NCI-H345 treated with DMSO at 0.1 percent for 48 hours (cell line): ENCODE data around the gene CNTNAP3B.
"Not testable (repeated sequence)": the region's sequence is repeated elsewhere in the genome, so short reads cannot be mapped to it uniquely, and the experiment has no call there.

Source experiments
- DNase-seq: peaks from one replicate; lab custom pipeline; 2025; ENCODE audit not compliant: unreplicated experiment; lab: John Stamatoyannopoulos, UW

The CNTNAP3B gene

DNA sequence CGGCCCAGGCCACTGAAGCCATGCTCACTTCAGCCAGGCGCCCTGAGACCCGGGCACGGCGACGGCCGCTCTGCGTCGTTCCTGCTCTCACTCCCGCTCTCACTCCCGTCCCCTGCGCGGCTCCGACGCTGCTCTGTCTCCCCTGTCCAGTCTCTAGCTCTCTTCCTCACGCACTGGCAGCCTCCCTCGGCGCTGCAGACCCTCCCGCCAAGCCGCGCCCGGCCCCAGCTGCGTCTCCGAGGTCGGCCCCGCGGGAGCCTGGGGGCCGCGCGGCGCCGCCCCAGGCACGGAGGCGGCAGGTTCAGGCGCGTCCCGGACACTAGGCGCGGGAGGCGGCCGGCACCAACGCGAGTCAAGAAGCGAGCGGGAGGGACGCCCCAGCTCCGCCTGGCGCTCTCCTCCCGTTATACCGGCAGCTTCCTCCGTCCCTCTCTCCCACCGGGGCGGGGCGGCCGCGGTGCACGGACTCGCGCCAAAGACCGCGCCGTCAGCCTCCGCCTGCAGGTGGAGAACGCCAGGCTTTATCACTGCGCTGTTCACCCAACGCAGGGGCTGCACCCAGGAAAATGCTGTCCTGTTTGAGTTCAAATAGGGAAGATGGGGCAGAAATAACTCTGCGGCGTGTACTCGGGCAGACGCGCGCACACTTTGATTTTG is at the start of gene CNTNAP3B:
Gene CNTNAP3B, minus strand, starts transcription at position 354 of the 657 bp plus-strand sequence. Its CDS starts 332 bp downstream, at position 22.
- DNase-seq, result not testable (repeated sequence)

DNA sequence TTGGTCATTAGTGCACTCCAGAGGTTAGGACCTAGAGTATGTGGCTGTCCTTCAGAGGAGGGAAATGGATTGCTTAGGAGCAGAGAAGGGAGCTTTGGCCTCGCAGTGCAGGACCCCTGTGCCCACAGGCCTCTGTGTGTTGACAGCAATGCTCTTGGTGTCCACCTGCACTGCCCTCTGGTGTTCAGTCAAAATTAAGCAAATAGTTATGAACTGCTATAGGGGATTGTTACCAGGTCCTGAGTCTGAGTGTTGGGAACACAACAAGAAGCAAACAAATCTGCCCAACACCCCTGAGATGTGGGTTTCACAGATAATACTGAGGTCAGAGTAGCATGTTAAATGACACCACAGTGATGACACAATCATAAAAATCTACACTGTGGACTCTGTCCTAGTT is 31.1 kb upstream of the CNTNAP3B start:
- not testable (repeated sequence) for DNase-seq

DNA sequence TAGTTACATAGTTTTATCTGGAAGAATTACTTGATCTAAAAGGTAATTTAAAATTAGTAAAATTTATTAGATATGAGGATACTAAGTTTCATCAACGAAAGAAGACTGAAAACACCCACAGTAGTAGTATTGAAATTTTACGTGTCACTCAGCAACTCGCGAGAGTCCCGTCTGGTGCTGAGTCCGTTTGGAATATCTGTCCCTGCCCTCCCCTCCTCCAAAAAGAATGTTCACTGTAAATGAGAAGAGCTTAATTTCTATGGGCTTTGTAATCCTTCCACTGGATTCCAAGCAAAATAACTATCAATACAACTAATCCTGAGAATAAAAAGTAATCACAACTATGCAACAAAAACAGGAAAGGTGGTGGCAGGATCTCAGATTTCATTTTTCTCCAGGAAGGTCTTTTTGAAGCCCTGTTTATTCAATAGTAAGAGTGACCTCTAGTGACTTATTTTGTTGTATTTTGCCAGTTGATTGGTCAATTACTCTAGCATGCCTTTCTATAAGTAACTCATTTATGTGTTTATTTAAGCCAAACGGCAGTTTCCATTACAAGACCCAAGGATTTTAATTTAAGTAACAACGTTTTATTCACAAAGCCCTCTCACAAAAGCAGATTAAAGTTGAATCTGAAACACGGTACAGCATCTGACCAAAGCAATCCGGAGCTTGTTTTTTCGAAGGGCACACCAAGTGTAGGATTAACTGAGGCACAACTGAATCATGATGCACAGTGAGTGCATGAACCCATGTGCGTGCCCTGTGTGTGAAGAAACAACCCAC is 2.0 kb downstream of the CNTNAP3B start:
- DNase-seq, result not testable (repeated sequence)

DNA sequence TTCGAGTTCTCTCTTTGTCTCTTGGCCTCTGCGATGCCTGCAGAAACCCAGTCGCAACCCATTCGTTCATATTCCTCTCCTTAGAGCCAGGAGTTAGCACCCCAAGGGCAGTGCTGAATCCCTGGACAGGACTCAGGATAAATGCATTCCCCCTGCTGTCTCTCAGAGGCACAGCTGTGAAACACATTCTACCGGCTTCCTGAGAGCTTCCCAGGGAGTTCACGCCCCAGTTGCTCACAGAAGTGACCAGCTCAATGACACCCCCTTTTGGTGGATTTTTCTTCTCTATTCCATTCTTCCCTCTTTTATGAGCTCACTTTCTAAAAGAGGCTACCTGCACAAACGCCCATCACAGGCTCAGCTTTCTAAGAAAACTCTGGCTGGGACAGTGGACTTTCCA is 8.2 kb downstream of the CNTNAP3B start:
- DNase-seq, result not testable (repeated sequence)

DNA sequence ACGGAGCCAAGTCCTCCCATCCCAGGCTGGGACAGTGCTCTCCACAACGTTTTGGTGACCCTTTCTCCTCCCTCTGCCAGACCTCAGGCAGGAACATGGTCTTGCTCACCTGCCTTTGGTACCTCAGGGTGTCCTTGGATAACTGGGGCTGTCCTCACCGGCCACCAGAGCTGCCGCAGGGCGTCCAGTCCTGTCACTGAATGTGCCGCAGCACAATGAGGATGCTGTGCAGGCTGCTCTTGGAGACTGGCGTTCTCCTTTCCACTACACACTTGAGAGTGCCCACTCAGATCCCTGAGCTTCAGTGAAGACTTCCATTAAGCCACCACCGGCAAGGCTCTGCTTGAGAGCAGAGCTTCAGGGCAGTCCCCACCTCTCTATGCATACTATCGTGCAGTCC is 33.3 kb downstream of the CNTNAP3B start:
- DNase-seq, result not testable (repeated sequence)

DNA sequence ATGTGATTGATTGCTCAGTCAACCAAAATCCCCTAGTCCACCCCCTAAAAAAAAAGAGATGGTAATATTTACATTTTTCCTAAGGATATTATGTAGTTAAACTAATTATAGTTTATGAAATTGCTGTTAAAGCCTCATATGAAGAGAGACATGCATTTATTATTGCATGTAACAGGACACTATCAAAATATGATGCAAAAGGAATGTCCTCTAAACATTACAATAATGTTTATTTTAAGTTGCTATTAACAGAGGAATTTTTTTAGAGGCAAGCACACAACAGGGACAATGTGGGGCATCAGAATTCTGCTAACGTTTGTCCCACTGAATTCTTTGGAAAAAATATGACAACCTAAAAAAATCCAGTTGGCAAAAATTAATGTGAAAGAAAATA is 44.7 kb downstream of the CNTNAP3B start:
- DNase-seq, result not testable (repeated sequence)

DNA sequence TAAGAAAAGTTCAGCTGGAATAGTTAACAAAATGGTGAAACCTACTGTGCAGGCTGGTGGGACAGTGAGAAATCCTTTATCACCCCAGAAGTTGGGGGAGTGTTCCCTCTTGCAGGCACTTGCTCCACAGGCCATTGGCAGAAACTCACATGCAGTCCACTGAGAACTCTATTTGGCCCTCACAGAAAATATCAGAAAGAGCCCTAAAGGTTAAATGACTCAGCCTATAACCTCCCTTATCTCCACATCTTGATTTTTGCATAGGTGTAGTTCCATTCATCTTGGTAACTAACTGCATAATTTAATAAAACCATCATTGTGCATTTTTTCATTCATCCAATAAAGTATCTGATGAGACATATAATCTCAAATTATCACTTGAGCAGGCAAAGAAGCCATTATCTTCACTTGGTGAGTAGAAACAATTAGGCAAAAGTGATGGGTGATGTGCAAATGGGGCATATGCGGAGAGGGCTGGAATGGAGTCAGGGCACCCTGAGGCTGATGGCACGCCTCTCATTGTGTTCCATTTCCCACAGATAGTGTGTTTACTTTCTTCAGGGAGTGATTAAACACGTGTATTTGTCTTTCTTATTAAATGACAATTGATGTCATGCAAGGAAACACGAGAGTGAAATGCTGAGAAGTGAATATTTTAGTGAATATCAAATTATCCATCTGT is 45.2 kb downstream of the CNTNAP3B start:
- not testable (repeated sequence) for DNase-seq

DNA sequence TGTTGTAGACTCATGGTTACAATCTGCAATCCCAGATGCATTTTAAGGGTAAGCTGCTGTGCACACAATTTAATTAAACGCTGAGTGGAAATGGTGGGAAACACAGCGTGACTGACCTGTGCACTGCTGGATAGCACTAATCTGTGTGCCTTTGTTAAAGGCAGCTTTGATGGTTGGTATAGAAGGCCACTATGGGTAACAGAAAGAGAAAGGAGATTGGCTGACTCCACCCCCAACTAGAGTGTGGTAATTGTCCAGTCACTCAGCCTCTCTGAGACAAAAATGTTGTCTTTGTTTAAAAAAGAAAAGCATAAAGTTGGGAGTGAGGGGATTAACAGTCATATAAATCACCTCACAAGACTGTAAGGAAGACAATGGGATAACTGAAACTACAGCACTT is 48.9 kb downstream of the CNTNAP3B start:
- DNase-seq, result not testable (repeated sequence)

DNA sequence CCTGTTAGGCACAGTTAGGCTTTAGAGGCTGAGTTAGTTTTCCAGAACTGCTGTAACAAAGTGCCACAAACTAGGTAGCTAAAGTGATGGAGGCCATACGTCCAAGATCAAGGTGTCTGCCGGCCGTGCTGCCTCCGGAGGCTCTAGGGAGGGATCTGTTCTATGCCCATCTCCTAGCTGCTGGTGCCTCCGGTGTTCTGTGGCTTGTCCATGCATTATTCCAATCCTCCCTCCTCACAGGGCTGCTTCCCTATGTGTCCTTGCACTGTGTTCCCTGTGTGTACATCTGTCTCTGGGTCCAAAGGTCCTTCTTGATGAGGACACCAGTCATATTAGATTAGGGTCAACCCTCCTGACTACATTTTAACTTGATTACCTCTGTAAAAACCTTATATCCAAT is 54.4 kb downstream of the CNTNAP3B start:
- not testable (repeated sequence) for DNase-seq

DNA sequence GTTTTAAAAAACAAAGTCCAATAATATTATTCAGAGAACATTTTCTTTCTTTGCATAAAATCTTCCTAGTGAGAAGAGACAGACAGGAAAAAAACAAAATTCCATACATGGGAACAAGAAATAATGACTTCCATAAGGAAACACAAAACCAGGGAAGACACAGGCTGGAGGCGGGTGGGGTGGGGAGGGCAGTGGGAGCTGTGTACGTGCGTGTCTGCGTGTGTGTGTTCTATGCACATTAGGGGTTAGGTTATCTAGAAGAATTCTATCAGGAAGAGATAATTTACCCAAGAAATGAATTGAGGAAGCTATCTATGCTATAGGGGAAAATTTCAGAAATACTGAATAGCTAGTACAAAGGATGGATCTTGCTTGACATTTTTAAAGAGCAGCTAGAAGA is 58.2 kb downstream of the CNTNAP3B start:
- not testable (repeated sequence) for DNase-seq

DNA sequence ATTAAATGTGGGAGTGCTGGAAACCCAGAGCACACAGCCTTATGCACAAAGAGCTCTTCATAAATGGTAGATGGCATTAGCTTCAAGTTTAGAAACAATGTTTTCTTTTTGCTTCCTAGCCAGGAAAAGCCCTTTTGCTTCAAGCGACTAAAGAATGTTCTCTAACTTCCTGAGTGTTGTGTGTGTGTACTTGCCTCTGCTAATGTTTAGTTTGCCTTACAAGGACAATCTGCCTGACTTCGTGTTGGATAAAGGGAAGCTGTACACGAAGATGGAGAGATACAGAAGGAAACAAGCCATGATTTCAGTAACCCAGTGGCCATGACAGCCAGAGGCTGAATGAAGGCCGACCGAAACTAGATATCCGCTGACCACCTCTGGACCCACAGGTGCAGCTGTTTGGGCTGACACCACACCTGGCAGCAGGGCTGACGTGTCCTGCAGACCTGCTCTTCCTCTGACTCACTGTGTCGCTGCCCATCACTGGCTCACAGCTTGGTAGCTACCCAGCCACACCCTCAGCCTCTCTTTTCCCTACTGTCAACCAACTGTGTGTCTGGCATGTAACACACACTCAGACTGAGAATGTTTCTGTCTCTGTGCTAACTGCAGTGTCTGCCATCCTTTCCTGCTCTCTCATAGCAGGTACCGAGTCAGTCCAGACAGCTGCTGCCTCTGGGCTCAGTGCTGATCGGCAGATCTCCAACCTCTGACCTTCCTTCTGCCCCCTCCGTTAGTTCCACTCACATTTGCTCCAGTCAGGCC is 59.0 kb downstream of the CNTNAP3B start:
- not testable (repeated sequence) for DNase-seq

DNA sequence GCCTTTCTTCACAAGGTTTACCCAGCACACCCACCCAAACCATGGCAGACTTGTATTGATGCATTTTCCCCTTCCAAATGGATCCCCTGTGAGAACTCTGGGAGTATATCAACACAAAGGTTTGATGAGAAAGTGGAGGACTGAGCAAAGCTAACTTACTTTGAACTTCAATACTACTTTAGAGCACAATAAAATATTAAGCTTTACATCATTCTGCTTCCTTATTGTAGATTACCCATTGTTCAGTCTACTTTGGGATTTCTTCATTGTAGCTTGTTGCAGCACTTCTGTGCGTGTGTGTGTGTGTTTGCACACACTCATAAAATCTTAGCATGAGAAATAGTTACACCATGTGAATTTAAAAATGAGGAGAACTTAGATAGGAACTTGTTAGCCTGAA is 75.4 kb downstream of the CNTNAP3B start:
- not testable (repeated sequence) for DNase-seq

DNA sequence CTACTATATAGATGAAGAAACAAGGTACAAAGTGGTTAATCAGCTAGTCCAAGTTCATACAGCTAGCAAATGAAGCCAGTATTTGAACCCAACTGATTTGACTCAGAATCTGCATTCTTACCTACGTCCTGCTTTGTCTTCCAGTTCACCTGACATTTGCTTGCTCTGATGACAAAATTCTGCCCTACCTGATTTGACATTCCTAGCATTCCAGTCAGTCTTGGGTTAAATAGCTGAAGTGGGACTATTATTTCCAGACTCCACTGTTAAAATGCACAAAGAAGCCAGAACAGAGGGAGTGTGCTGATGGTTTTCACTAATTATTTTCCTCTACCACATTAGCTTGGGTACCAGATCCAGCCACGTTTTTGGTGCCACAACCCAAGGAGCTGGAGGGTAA is 78.5 kb downstream of the CNTNAP3B start:
- not testable (repeated sequence) for DNase-seq

DNA sequence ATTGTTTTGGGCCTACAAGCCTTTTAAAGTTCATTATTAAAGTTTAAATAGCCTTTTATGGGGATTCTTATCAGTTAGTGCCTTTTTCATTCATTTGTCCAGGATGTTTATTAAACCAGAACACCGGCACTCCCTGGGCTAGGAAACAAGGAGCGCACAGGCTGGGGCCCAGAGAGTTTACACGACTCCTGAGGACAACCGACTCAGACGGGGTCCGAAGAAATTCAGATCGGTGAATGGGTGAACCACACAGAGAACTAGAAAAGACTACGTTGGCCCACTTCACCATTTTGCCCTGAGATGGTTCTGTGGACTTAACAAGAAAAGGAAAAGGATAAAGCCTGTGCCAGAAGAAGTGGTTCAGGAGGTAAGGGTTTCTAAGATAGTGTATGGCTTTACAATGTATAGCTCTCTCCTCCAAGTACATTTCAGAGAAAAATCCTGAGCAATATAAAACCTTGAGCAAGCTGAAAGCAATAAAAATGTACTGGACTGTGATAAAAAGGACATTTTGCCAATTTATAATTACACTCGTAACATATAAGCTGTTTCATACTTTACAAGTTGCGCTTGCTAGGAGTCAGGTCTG is 84.7 kb downstream of the CNTNAP3B start:
- DNase-seq, result not testable (repeated sequence)

DNA sequence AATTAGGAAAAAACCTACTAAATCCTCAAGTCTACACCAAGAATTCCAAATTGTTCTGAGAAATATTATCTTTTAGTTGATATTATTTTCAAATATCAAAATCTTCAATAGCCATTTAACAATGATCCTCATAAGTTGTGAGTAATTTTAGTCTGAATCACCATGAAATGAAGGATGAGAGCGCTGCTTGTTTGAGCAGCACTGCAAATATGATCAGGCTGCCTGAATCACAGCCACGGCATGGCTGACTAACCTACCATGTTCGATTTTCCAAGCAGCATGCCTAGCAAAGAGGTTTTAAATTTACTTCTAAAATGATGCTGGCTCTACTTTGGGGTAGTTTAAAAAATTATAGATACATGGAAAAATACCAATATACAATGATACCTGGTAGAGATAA is 95.7 kb downstream of the CNTNAP3B start:
- not testable (repeated sequence) for DNase-seq

DNA sequence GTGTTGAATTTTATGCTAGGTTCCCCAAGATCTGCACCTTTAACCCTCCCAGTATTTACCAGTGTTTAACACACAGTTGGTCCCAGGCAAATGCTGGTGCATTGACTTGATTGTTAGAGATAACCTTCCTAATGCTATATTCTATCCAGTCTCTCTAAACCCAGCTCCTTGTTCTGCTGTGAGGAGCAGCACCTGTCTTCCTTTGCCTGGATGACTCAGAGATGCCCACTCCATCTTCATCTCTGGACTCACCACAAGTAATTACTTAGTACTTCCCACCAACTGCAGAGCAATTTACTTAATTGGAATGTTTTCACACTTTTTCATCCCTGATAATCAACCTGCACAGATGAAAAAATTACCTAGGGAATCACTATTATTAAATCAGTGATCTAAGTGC is 108.6 kb downstream of the CNTNAP3B start:
- not testable (repeated sequence) for DNase-seq

DNA sequence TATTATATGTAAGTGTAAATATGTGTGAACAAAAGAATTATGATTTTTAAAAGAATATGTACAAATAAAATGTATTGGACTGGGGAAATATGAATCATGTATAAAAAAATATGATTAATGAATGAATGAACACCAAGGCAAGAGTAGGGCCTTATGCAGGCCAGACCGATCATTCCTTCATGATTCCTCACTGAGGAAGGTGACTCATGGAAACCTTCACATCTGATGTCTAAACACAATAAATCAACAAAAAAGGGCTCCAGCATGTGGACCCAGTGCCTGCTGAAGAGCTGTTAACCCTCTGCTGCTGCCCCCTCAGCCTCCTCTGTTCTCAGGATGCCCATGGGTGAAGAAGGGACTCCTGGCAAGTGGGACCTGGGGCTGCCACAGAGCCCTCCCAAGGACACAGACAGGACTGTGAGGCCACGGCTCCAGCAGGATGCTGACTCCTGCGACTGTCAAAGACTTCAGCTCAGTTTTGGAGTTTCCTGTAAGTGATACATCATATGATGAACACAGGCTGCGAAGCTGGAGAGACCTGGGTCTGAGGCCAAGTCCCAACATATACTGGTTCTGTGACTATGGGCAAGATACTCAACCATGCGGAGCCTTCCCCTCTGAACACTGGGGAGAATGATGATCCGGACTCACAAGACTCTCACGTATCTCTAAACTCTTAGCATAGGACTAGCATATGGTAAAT is 110.9 kb downstream of the CNTNAP3B start:
- DNase-seq, result not testable (repeated sequence)

DNA sequence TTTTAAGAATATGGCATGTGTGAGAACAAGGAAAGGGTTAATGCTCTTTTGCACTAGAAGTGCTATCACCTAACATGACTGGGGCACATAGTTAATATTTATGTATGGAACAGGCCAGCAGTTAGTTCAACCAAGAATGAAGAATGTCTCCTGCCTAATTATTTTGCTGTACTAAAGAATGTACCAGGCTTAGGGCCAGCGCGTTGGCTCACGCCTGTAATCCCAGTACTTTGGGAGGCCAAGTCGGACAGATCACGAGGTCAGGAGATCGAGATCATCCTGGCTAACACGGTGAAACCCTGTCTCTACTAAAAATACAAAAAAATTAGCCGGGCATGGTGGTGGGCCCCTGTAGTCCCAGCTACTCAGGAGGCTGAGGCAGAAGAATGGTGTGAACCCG is 114.9 kb downstream of the CNTNAP3B start:
- not testable (repeated sequence) for DNase-seq

DNA sequence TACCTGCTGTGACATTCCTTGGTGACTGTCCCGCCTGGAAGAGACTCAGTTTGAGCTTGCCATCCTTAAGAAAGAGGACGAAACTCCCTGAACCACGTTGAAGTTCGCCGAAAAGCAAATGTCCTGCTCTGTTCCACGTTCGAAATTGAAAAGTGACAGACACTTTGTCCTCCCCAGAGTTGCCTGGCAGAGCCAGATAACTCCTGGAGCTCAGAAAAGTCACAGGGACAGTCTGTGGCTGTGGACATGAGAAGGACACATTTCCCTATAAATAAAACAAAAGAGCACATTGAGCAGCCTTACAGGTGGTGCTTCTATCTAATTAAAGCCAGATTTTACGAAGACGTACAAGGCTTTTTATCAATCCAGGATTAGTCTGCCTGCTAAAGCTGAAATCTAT is 137.6 kb downstream of the CNTNAP3B start:
- not testable (repeated sequence) for DNase-seq

DNA sequence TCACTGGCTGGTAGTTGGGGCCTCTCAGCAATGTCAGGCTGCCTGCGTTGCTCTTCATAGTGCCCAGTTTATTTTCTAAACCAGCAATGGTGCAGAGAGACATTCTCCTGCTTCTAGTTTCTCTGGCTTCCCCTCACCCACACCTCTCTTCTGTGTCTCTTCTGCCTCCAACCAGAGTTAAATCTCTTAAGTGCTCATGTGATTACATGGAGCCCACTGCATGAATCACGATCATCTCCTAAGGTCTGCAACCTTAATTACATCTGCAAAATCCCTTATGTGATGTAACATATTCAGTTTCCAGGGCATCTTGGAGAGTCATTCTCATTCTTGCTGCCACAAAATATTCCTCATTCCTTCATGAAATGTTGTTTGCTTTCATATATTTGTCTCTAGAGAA is 149.0 kb downstream of the CNTNAP3B start:
- not testable (repeated sequence) for DNase-seq
